Tibial nerve (tissue), 4 donors: Measurements from ENCODE around the gene HRH3.

ENCODE experiments used
- CTCF ChIP-seq, 5 experiments: fragments of 200-600 bp in 3 of 5; fragments of 450-650 bp in 2 of 5; sonication (generic) in 3 of 5; IDR thresholded peaks; one replicate each; pipeline ENCODE4 v1.5.1; 2016 to 2019; ENCODE audit warnings: antibody characterized with exemption in 5 of 5, mild to moderate bottlenecking in 3 of 5, moderate library complexity in 2 of 5
- EP300 ChIP-seq, 2 donors: sonication (generic); formaldehyde crosslinking; IDR thresholded peaks; one replicate each; pipeline ENCODE4 v1.6.1; 2017; ENCODE audit warnings: antibody characterized with exemption in 2 of 2, mild to moderate bottlenecking in 1 of 2

- TF ChIP-seq EP300 (IDR thresholded peaks at IDR 0.05) (peak in 1 of 2 donors; percentile 52), CTCF (IDR thresholded peaks at IDR 0.05) (peak in 1 of 5 experiments; percentile 30)
Observed at GRCh38 chr20:62237801-62238568, 17.9 kb upstream of the HRH3 start, which contains the start of gene OSBPL2.
